Measurements from ENCODE around the gene HTD2.

Gene HTD2

GRCh38 chr3:58325525-58325992 is 19.2 kb downstream of the HTD2 start:
- no peak for DNase-seq (ENCODE audit: insufficient read length)
- no peak for FAIRE-seq
- TF ChIP-seq POLR2AphosphoS5 (IDR thresholded peaks at IDR 0.05; ENCODE audit: low read depth, low read length), result no peak
- no peak for TF ChIP-seq TAF1 (IDR thresholded peaks at IDR 0.05; ENCODE audit: borderline replicate concordance, low read depth, low read length)
- TF ChIP-seq POLR2A (IDR thresholded peaks at IDR 0.05; ENCODE audit: low read depth, low read length), result no peak

- TF ChIP-seq POLR2A (IDR thresholded peaks at IDR 0.05; ENCODE audit: low read depth, low read length), result no peak
- no peak for TF ChIP-seq TAF1 (IDR thresholded peaks at IDR 0.05; ENCODE audit: borderline replicate concordance, low read depth, low read length)
- no peak for TF ChIP-seq POLR2AphosphoS5 (IDR thresholded peaks at IDR 0.05; ENCODE audit: low read depth, low read length)
- FAIRE-seq (no peak), DNase-seq (ENCODE audit: insufficient read length) (no peak)
Observed at GRCh38 chr3:58326267-58326900, 20.1 kb downstream of the HTD2 start.

- no peak for FAIRE-seq
- TF ChIP-seq POLR2AphosphoS5 (IDR thresholded peaks at IDR 0.05; ENCODE audit: low read depth, low read length) (no peak), POLR2A (IDR thresholded peaks at IDR 0.05; ENCODE audit: low read depth, low read length) (no peak), TAF1 (IDR thresholded peaks at IDR 0.05; ENCODE audit: borderline replicate concordance, low read depth, low read length) (no peak)
Observed at GRCh38 chr3:58329150-58329921, 23.0 kb downstream of the HTD2 start.

GRCh38 chr3:58329922-58330413 is 23.6 kb downstream of the HTD2 start:
- FAIRE-seq (no peak), DNase-seq (ENCODE audit: insufficient read length) (no peak)
- TF ChIP-seq TAF1 (IDR thresholded peaks at IDR 0.05; ENCODE audit: borderline replicate concordance, low read depth, low read length), result no peak
- TF ChIP-seq POLR2A (IDR thresholded peaks at IDR 0.05; ENCODE audit: low read depth, low read length), result no peak
- TF ChIP-seq POLR2AphosphoS5 (IDR thresholded peaks at IDR 0.05; ENCODE audit: low read depth, low read length), result no peak

More at GRCh38 chr3:58329150-58329921, 23.0 kb downstream of the HTD2 start:
- no peak for DNase-seq (ENCODE audit: insufficient read length)

- DNase-seq (ENCODE audit: insufficient read length) (no peak), FAIRE-seq (no peak)
- TF ChIP-seq POLR2AphosphoS5 (IDR thresholded peaks at IDR 0.05; ENCODE audit: low read depth, low read length), result no peak
- no peak for TF ChIP-seq POLR2A (IDR thresholded peaks at IDR 0.05; ENCODE audit: low read depth, low read length)
- no peak for TF ChIP-seq TAF1 (IDR thresholded peaks at IDR 0.05; ENCODE audit: borderline replicate concordance, low read depth, low read length)
Observed at GRCh38 chr3:58331593-58332152, 25.4 kb downstream of the HTD2 start.

GRCh38 chr3:58332575-58333188 is 26.4 kb downstream of the HTD2 start, which contains the start of gene PXK:
PXK (plus strand) TSS chr3:58332892; CDS start chr3:58332989, 97 bp downstream.
- DNase-seq (ENCODE audit: insufficient read length) (peak; percentile 80), FAIRE-seq (peak; percentile 91)
- no peak for TF ChIP-seq POLR2AphosphoS5 (IDR thresholded peaks at IDR 0.05; ENCODE audit: low read depth, low read length)
- TF ChIP-seq POLR2A (IDR thresholded peaks at IDR 0.05; ENCODE audit: low read depth, low read length), result peak; percentile 37; the same call in 1 of the 2 replicates
- TF ChIP-seq TAF1 (IDR thresholded peaks at IDR 0.05; ENCODE audit: borderline replicate concordance, low read depth, low read length), result peak; percentile 43; the same call in 1 of the 2 replicates

GRCh38 chr3:58333206-58334012 is 27.1 kb downstream of the HTD2 start:
- TF ChIP-seq POLR2A (IDR thresholded peaks at IDR 0.05; ENCODE audit: low read depth, low read length), result no peak
- no peak for TF ChIP-seq POLR2AphosphoS5 (IDR thresholded peaks at IDR 0.05; ENCODE audit: low read depth, low read length)
- no peak for TF ChIP-seq TAF1 (IDR thresholded peaks at IDR 0.05; ENCODE audit: borderline replicate concordance, low read depth, low read length)
- FAIRE-seq, result peak; percentile 72
- DNase-seq (ENCODE audit: insufficient read length), result peak; percentile 48

- FAIRE-seq, result no peak
- TF ChIP-seq TAF1 (IDR thresholded peaks at IDR 0.05; ENCODE audit: borderline replicate concordance, low read depth, low read length) (no peak), POLR2A (IDR thresholded peaks at IDR 0.05; ENCODE audit: low read depth, low read length) (no peak), POLR2AphosphoS5 (IDR thresholded peaks at IDR 0.05; ENCODE audit: low read depth, low read length) (no peak)
Observed at GRCh38 chr3:58334013-58334321, 27.6 kb downstream of the HTD2 start.

GRCh38 chr3:58334506-58334884 is 28.2 kb downstream of the HTD2 start:
- no peak for TF ChIP-seq POLR2A (IDR thresholded peaks at IDR 0.05; ENCODE audit: low read depth, low read length)
- TF ChIP-seq TAF1 (IDR thresholded peaks at IDR 0.05; ENCODE audit: borderline replicate concordance, low read depth, low read length), result no peak
- no peak for DNase-seq (ENCODE audit: insufficient read length)
- FAIRE-seq, result peak; percentile 79

More at GRCh38 chr3:58334013-58334321, 27.6 kb downstream of the HTD2 start:
- DNase-seq (ENCODE audit: insufficient read length), result no peak

GRCh38 chr3:58335652-58335947 is 29.3 kb downstream of the HTD2 start:
- DNase-seq (ENCODE audit: insufficient read length) (no peak), FAIRE-seq (no peak)
- no peak for TF ChIP-seq POLR2A (IDR thresholded peaks at IDR 0.05; ENCODE audit: low read depth, low read length)

Data from GM12892 (cell line).